Thoracic aorta (tissue), 2 donors: ENCODE measurements around the gene NDUFS7. TPM values are rescaled to one million over a fixed set of nuclear protein-coding genes. Genes with fewer than 3 reads are reported as not detected.

Experiments used
- ATAC-seq: fragments of 150-250 bp; one replicate; pipeline ENCODE4 v1.8.0; 2017; ENCODE audit warnings: low read depth; ENCODE audit not compliant: insufficient number of reproducible peaks, low FRiP score
- DNase-seq: peaks from one replicate; pipeline ENCODE4 v3.0.0-alpha.2; 2020; ENCODE audit warnings: low spot score
- H3K27ac ChIP-seq, 2 donors: fragments of 200-600 bp; sonication (generic); 1 replicate in 1 of 2; 2 replicates in 1 of 2; pipeline ENCODE4 v1.5.1; 2016; ENCODE audit warnings: mild to moderate bottlenecking in 2 of 2, moderate library complexity in 2 of 2
- H3K27me3 ChIP-seq: fragments of 200-600 bp; sonication (generic); replicated peaks from 2 replicates; pipeline ENCODE4 v1.6.0; 2016; ENCODE audit warnings: mild to moderate bottlenecking; ENCODE audit not compliant: insufficient read depth
- H3K36me3 ChIP-seq: fragments of 200-600 bp; sonication (generic); one replicate; pipeline ENCODE4 v1.5.1; 2016
- H3K4me1 ChIP-seq, 2 donors: fragments of 200-600 bp; sonication (generic); 1 replicate in 1 of 2; 2 replicates in 1 of 2; pipeline versions ENCODE4 v1.5.1 to v1.6.0; 2016; ENCODE audit warnings: low read depth in 2 of 2, mild to moderate bottlenecking in 1 of 2; ENCODE audit not compliant: control insufficient read depth in 1 of 2
- H3K4me3 ChIP-seq: fragments of 200-600 bp; sonication (generic); 2 replicates; pipeline ENCODE4 v1.5.1; 2016; ENCODE audit warnings: mild to moderate bottlenecking
- H3K9me3 ChIP-seq: fragments of 200-600 bp; sonication (generic); 2 replicates; pipeline ENCODE4 v1.5.1; 2016
- CTCF ChIP-seq: fragments of 200-600 bp; sonication (generic); IDR thresholded peaks from one replicate; pipeline ENCODE4 v1.5.1; 2019; ENCODE audit warnings: antibody characterized with exemption
- total RNA-seq, 2 donors: library from RNA; depleted of rRNA; stranded (reverse); fragments of >200 nt; gene quantifications; one replicate each; pipeline versions ENCODE4 v1.1.0 to v1.2.3, GENCODE V29; 2016

Gene NDUFS7
- total RNA-seq, 2 donors from 2014 or later: 83.3 to 110 TPM

DNA sequence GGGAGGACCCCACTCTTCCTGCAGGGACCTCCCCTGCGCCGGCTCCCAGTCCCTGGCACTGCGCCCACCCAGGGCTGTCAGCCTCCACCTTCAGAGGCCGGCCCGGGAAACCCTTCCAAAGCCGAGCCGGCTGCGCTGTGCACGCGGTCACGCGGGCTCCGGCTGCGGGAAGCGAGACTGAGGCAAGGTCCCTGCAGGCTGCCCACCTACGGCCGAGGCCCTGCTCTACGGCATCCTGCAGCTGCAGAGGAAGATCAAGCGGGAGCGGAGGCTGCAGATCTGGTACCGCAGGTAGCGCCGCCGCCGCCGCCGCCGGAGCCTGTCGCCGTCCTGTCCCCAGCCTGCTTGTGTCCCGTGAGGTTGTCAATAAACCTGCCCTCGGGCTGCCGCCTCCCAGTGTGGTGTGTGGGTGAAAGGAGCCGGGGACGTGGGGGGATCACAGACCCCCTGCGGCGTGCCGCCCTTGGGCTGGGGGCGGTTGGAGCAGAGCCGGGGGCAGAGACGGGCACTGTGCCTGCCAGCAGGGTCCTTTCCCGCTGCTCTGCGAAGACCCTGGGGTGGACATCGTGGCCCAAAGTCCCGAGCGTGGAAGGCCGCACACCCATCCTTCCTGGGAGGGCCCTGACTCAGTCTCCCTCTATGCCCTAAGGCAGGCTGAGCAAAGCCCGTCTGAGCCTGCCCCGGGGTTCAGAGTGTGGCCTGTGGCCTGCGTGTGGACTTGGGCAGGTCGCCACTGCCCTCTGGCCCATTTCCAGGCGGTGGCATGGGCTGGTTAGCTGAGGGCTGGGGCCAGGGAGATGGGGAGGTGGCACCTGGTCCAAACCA, 11.7 kb downstream of the NDUFS7 start:
- Histone ChIP-seq H3K4me3 (no peak overlapping the region), H3K36me3 (peaks cover 21% of the 10 kb centered on the region), H3K4me1 (peaks cover under 1 to 23% of the 10 kb centered on the region in 2 donors), H3K27ac (no peak overlapping the region), H3K9me3 (no peaks in the 10 kb centered on the region), H3K27me3 (no peaks in the 10 kb centered on the region)
- TF ChIP-seq CTCF: no peak
- DNase-seq (no peak), ATAC-seq (no peak)

GRCh38 chr19:1396019-1396767, 12.5 kb downstream of the NDUFS7 start:
- no peak for TF ChIP-seq CTCF
- Histone ChIP-seq H3K27me3 (no peaks in the 10 kb centered on the region), H3K4me3 (no peak overlapping the region), H3K36me3 (peaks cover 14% of the 10 kb centered on the region), H3K4me1 (peaks cover 7 to 31% of the 10 kb centered on the region in 2 donors), H3K9me3 (no peaks in the 10 kb centered on the region), H3K27ac (no peak overlapping the region)
- no peak for DNase-seq
- ATAC-seq: no peak

DNA sequence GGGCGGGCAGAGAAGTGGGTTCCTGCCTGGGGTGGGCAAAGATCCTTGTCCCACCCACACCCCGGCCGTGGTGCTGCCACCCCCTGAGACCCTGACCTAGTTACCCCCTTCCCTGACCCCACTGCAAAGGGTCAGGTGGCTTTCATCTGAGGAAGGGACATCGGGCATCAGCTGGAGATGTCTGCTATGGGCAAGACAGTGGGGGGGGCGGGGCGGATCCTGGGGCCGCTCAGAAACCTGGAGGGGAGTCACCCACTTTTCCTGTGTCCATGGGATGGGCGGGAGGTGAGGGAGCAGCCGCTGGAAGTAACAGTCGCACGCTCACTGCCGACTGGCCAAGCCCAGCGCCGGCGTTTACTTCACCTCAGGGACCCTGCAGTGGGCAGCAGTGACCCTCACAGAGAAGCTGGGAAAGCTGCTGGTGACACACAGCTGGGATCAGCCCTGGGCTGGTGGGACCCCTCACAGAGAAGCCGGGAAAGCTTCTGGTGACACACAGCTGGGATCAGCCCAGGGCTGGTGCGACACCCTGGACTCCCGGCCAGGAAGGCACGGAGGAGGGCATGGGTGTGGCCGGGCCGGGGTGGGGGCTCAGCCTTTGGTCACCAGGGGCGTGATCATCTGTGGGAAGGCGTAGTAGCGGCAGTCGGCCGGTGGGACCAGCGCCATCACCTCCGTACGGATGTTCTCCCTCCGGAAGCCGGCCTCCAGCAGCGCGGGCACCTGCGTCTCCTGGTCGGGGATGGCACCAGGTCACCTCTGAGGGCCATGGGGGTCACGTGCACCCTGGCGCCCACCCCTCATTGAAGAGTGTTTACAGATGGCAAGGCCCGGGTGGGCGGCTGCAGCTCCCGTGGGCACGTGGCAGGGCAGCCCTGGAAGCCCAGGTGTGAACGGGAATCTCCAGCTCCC, 13.3 kb downstream of the NDUFS7 start:
- H3K9me3 ChIP-seq: no peaks in the 10 kb centered on the region
- peaks cover 14% of the 10 kb centered on the region for H3K36me3 ChIP-seq

GRCh38 chr19:1397838-1398237, 14.1 kb downstream of the NDUFS7 start:
- TF ChIP-seq CTCF: no peak
- Histone ChIP-seq H3K4me3 (no peak overlapping the region), H3K27ac (no peak overlapping the region), H3K4me1 (peaks cover 7 to 47% of the 10 kb centered on the region in 2 donors), H3K27me3 (no peaks in the 10 kb centered on the region), H3K36me3 (peaks cover 7% of the 10 kb centered on the region), H3K9me3 (no peaks in the 10 kb centered on the region)
- ATAC-seq (no peak), DNase-seq (no peak)

More for the DNA sequence above, 13.3 kb downstream of the NDUFS7 start:
- TF ChIP-seq CTCF: no peak
- DNase-seq: no peak
- peaks cover 7 to 39% of the 10 kb centered on the region in 2 donors for H3K4me1 ChIP-seq
- no peak overlapping the region for H3K4me3 ChIP-seq
- H3K27ac ChIP-seq: no peak overlapping the region
- no peaks in the 10 kb centered on the region for H3K27me3 ChIP-seq
- ATAC-seq: no peak
